Measurements from ENCODE around the gene AURKA.

GRCh38 chr20:56382696-56383095 lies 9.3 kb downstream of the AURKA start:
- TF ChIP-seq CTCF (IDR thresholded peaks at IDR 0.05) (no peak), POLR2A (IDR thresholded peaks at IDR 0.05) (no peak)

Measured in adrenal gland (tissue), 5 donors.